HG02678 (cell line): ENCODE measurements around the gene TMBIM4.
"Not testable (repeated sequence)": the region's sequence is repeated elsewhere in the genome, so short reads cannot be mapped to it uniquely, and the experiment has no call there.

ENCODE experiments used
- ATAC-seq: cut with Tn5 transposase; IDR thresholded peaks from one replicate; pipeline ENCODE4 v1.9.1; 2021; ENCODE audit warnings: mild to moderate bottlenecking, moderate library complexity; ENCODE audit not compliant: unreplicated experiment

Gene TMBIM4

GRCh38 chr12:66187036-66187435 is 17.2 kb upstream of the TMBIM4 start:
- ATAC-seq: no peak

- not testable (repeated sequence) for ATAC-seq
Measured at GRCh38 chr12:66184822-66185221, 15.0 kb upstream of the TMBIM4 start.

- ATAC-seq: no peak
Measured at GRCh38 chr12:66182956-66183355, 13.2 kb upstream of the TMBIM4 start.

GRCh38 chr12:66176105-66176900 is 6.5 kb upstream of the TMBIM4 start:
- ATAC-seq: no peak

GRCh38 chr12:66174391-66175325 is 4.9 kb upstream of the TMBIM4 start:
- ATAC-seq: not testable (repeated sequence)

GRCh38 chr12:66170606-66171005 is 810 bp upstream of the TMBIM4 start:
- no peak for ATAC-seq

- no peak for ATAC-seq
Measured at GRCh38 chr12:66168410-66168809, 1.4 kb downstream of the TMBIM4 start.

- no peak for ATAC-seq
Measured at GRCh38 chr12:66166561-66166960, 3.2 kb downstream of the TMBIM4 start.

- no peak for ATAC-seq
Measured at GRCh38 chr12:66165141-66165540, 4.7 kb downstream of the TMBIM4 start.

- ATAC-seq: no peak
Measured at GRCh38 chr12:66164349-66164821, 5.4 kb downstream of the TMBIM4 start.

- ATAC-seq: no peak
Measured at GRCh38 chr12:66163289-66163688, 6.5 kb downstream of the TMBIM4 start.

GRCh38 chr12:66162701-66163100 is 7.1 kb downstream of the TMBIM4 start:
- ATAC-seq: no peak

GRCh38 chr12:66160704-66161103 is 9.1 kb downstream of the TMBIM4 start:
- no peak for ATAC-seq

GRCh38 chr12:66159123-66159522 is 10.7 kb downstream of the TMBIM4 start:
- no peak for ATAC-seq

GRCh38 chr12:66156654-66157053 is 13.1 kb downstream of the TMBIM4 start:
- ATAC-seq: no peak

- ATAC-seq: no peak
Measured at GRCh38 chr12:66154776-66155175, 15.0 kb downstream of the TMBIM4 start.

GRCh38 chr12:66152732-66153131 is 17.1 kb downstream of the TMBIM4 start:
- no peak for ATAC-seq

GRCh38 chr12:66149702-66150398 is 19.9 kb downstream of the TMBIM4 start:
- ATAC-seq: no peak

- ATAC-seq: no peak
Measured at GRCh38 chr12:66144791-66145754, 24.7 kb downstream of the TMBIM4 start.

- ATAC-seq: no peak
Measured at GRCh38 chr12:66143868-66144267, 25.9 kb downstream of the TMBIM4 start.
